Stimulated activated CD4-positive, alpha-beta T cell treated with anti-CD3 and anti-CD28 coated beads, TNF-alpha, amount 100 ng/mL, for 48 hours (primary cell): ENCODE data around the gene IFIT5.
"Not testable (repeated sequence)": the region's sequence is repeated elsewhere in the genome, so short reads cannot be mapped to it uniquely, and the experiment has no call there.

Experiments
- DNase-seq, 3 donors: peaks; one replicate each; pipeline ENCODE4 v3.0.0-alpha.2; 2020; ENCODE audit warnings: low read depth in 3 of 3

IFIT5 gene

GRCh38 chr10:89393898-89394297, 20.5 kb upstream of the IFIT5 start:
- DNase-seq: no peak

- no peak for DNase-seq
Measured at GRCh38 chr10:89395141-89395540, 19.2 kb upstream of the IFIT5 start.

- DNase-seq: no peak
Measured at GRCh38 chr10:89398003-89398749, 16.2 kb upstream of the IFIT5 start.

GRCh38 chr10:89399956-89400355, 14.4 kb upstream of the IFIT5 start:
- no peak for DNase-seq

- DNase-seq: no peak
Measured at GRCh38 chr10:89403043-89403442, 11.3 kb upstream of the IFIT5 start.

GRCh38 chr10:89404104-89405047, 10.0 kb upstream of the IFIT5 start:
- DNase-seq: no peak

GRCh38 chr10:89406178-89406577, 8.2 kb upstream of the IFIT5 start:
- not testable (repeated sequence) for DNase-seq

- DNase-seq: not testable (repeated sequence)
Measured at GRCh38 chr10:89407792-89408191, 6.6 kb upstream of the IFIT5 start.

GRCh38 chr10:89409282-89409681, 5.1 kb upstream of the IFIT5 start:
- DNase-seq: not testable (repeated sequence)

- DNase-seq: not testable (repeated sequence)
Measured at GRCh38 chr10:89410551-89410950, 3.8 kb upstream of the IFIT5 start.

GRCh38 chr10:89411135-89411534, 3.2 kb upstream of the IFIT5 start:
- DNase-seq: not testable (repeated sequence)

- DNase-seq: peak in 1 of 3 donors; percentile 17
Measured at GRCh38 chr10:89412276-89412675, 2.1 kb upstream of the IFIT5 start.

- no peak for DNase-seq
Measured at GRCh38 chr10:89413398-89413912, 913 bp upstream of the IFIT5 start.

- DNase-seq: peak in 1 of 3 donors; percentile 28
Measured at GRCh38 chr10:89414879-89415821, 782 bp downstream of the IFIT5 start.

- no peak for DNase-seq
Measured at GRCh38 chr10:89416465-89416864, 2.1 kb downstream of the IFIT5 start.

- no peak for DNase-seq
Measured at GRCh38 chr10:89419548-89419947, 5.2 kb downstream of the IFIT5 start.

GRCh38 chr10:89421018-89421476, 6.7 kb downstream of the IFIT5 start:
- DNase-seq: no peak

- no peak for DNase-seq
Measured at GRCh38 chr10:89425000-89425399, 10.6 kb downstream of the IFIT5 start.

GRCh38 chr10:89426230-89426868, 12.0 kb downstream of the IFIT5 start:
- DNase-seq: no peak

GRCh38 chr10:89427629-89428028, 13.3 kb downstream of the IFIT5 start:
- no peak for DNase-seq

GRCh38 chr10:89428877-89429276, 14.5 kb downstream of the IFIT5 start:
- no peak for DNase-seq
